HCT116 (cell line): ENCODE results near the gene PREX1.

ENCODE experiments used
- CEBPB ChIP-seq: IDR thresholded peaks from 2 replicates; pipeline ENCODE4 v1.6.1; 2012; ENCODE audit warnings: low read depth
- EZH2 ChIP-seq: fragments of 200-600 bp; sonication (generic); IDR thresholded peaks from 2 replicates; pipeline ENCODE4 v1.6.1; 2017; ENCODE audit warnings: antibody characterized with exemption, mixed run types
- EZH2phosphoT487 ChIP-seq: fragments of 200-600 bp; IDR thresholded peaks from 2 replicates; pipeline ENCODE4 v1.6.1; 2018; ENCODE audit warnings: antibody characterized with exemption, borderline replicate concordance
- FOSL1 ChIP-seq: IDR thresholded peaks from 2 replicates; pipeline ENCODE4 v1.6.1; 2012; ENCODE audit warnings: low read depth
- JUND ChIP-seq: IDR thresholded peaks from 2 replicates; pipeline ENCODE4 v1.6.1; 2012
- POLR2A ChIP-seq: IDR thresholded peaks from 2 replicates; pipeline ENCODE4 v1.7.0; 2011; ENCODE audit warnings: borderline replicate concordance; ENCODE audit not compliant: insufficient read depth, insufficient read length; ENCODE audit errors: extremely low read depth
- POLR2AphosphoS5 ChIP-seq: IDR thresholded peaks from 2 replicates; pipeline ENCODE4 v1.6.1; 2011; ENCODE audit warnings: mild to moderate bottlenecking, low read depth, low read length, moderate library complexity
- SIN3A ChIP-seq: IDR thresholded peaks from 2 replicates; pipeline ENCODE4 v1.6.1; 2012; ENCODE audit warnings: low read depth
- SP1 ChIP-seq: IDR thresholded peaks from 2 replicates; pipeline ENCODE4 v1.6.1; 2012; ENCODE audit warnings: low read depth
- SRF ChIP-seq: IDR thresholded peaks from 2 replicates; pipeline ENCODE4 v1.6.1; 2012; ENCODE audit warnings: low read depth
- YY1 ChIP-seq: IDR thresholded peaks from 2 replicates; pipeline ENCODE4 v1.6.1; 2011; ENCODE audit warnings: low read length, low read depth, moderate library complexity, mild to moderate bottlenecking; ENCODE audit not compliant: insufficient replicate concordance; ENCODE audit errors: extremely low read depth
- TF ChIP-seq, protein P1 (sequence below), 3 experiments: fragments of 200-600 bp in 1 of 3; sonication (generic) in 1 of 3; IDR thresholded peaks in 2 of 3; conservative IDR thresholded peaks in 1 of 3; 2 replicates each; pipeline ENCODE4 v1.5.1; 2012 to 2017; ENCODE audit warnings: low read depth in 2 of 3, low read length in 2 of 3, antibody characterized with exemption in 1 of 3, borderline replicate concordance in 1 of 3, control low read depth in 1 of 3, mild to moderate bottlenecking in 1 of 3, mixed read lengths in 1 of 3, mixed run types in 1 of 3, moderate library complexity in 1 of 3; ENCODE audit not compliant: insufficient read depth in 1 of 3
- TF ChIP-seq, protein P2 (sequence below): IDR thresholded peaks from 2 replicates; pipeline ENCODE4 v1.6.1; 2012; ENCODE audit warnings: low read depth

DNA sequence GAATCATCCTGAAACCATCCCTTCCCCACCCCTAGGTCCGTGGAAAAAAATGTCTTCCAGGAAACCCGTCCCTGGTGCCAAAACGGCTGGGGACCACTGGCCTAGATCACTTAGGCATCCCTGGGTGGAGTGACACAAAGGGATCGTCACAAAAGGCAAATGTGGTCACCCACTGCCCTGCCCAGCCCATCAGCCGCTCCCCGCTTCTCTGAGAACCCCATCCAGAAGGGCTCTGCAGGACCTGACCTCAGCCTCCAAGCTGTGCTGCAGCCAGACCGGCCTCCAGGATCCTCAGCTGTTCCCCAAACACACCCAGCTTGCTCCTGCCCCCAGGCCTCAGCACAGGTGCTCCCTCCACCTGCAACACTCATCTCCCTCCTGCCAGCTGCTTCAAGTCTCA is 61.6 kb downstream of the PREX1 start:
- TF ChIP-seq, protein P1, sequence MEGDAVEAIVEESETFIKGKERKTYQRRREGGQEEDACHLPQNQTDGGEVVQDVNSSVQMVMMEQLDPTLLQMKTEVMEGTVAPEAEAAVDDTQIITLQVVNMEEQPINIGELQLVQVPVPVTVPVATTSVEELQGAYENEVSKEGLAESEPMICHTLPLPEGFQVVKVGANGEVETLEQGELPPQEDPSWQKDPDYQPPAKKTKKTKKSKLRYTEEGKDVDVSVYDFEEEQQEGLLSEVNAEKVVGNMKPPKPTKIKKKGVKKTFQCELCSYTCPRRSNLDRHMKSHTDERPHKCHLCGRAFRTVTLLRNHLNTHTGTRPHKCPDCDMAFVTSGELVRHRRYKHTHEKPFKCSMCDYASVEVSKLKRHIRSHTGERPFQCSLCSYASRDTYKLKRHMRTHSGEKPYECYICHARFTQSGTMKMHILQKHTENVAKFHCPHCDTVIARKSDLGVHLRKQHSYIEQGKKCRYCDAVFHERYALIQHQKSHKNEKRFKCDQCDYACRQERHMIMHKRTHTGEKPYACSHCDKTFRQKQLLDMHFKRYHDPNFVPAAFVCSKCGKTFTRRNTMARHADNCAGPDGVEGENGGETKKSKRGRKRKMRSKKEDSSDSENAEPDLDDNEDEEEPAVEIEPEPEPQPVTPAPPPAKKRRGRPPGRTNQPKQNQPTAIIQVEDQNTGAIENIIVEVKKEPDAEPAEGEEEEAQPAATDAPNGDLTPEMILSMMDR (IDR thresholded peaks at IDR 0.05 in 2 of 3, conservative IDR thresholded peaks at IDR 0.05 in 1 of 3; ENCODE audit: borderline replicate concordance in 1 of 3, insufficient read depth in 1 of 3, low read depth in 2 of 3, low read length in 2 of 3), result no peak
- no peak for TF ChIP-seq POLR2AphosphoS5
- TF ChIP-seq, protein P2, sequence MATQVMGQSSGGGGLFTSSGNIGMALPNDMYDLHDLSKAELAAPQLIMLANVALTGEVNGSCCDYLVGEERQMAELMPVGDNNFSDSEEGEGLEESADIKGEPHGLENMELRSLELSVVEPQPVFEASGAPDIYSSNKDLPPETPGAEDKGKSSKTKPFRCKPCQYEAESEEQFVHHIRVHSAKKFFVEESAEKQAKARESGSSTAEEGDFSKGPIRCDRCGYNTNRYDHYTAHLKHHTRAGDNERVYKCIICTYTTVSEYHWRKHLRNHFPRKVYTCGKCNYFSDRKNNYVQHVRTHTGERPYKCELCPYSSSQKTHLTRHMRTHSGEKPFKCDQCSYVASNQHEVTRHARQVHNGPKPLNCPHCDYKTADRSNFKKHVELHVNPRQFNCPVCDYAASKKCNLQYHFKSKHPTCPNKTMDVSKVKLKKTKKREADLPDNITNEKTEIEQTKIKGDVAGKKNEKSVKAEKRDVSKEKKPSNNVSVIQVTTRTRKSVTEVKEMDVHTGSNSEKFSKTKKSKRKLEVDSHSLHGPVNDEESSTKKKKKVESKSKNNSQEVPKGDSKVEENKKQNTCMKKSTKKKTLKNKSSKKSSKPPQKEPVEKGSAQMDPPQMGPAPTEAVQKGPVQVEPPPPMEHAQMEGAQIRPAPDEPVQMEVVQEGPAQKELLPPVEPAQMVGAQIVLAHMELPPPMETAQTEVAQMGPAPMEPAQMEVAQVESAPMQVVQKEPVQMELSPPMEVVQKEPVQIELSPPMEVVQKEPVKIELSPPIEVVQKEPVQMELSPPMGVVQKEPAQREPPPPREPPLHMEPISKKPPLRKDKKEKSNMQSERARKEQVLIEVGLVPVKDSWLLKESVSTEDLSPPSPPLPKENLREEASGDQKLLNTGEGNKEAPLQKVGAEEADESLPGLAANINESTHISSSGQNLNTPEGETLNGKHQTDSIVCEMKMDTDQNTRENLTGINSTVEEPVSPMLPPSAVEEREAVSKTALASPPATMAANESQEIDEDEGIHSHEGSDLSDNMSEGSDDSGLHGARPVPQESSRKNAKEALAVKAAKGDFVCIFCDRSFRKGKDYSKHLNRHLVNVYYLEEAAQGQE, result no peak
- no peak for TF ChIP-seq CEBPB
- TF ChIP-seq EZH2phosphoT487, result no peak
- no peak for TF ChIP-seq POLR2A
- no peak for TF ChIP-seq YY1
- no peak for TF ChIP-seq EZH2
- no peak for TF ChIP-seq JUND
- TF ChIP-seq SRF, result no peak
- no peak for TF ChIP-seq FOSL1
- TF ChIP-seq SP1, result no peak
- TF ChIP-seq SIN3A, result no peak
